ENCODE measurements around the gene KLF15.

The KLF15 gene

GRCh38 chr3:126329927-126330725, 27.1 kb downstream of the KLF15 start:
- no peak overlapping the region for H3K4me3 ChIP-seq (ENCODE audit: low read length)
- TF ChIP-seq, protein P1, sequence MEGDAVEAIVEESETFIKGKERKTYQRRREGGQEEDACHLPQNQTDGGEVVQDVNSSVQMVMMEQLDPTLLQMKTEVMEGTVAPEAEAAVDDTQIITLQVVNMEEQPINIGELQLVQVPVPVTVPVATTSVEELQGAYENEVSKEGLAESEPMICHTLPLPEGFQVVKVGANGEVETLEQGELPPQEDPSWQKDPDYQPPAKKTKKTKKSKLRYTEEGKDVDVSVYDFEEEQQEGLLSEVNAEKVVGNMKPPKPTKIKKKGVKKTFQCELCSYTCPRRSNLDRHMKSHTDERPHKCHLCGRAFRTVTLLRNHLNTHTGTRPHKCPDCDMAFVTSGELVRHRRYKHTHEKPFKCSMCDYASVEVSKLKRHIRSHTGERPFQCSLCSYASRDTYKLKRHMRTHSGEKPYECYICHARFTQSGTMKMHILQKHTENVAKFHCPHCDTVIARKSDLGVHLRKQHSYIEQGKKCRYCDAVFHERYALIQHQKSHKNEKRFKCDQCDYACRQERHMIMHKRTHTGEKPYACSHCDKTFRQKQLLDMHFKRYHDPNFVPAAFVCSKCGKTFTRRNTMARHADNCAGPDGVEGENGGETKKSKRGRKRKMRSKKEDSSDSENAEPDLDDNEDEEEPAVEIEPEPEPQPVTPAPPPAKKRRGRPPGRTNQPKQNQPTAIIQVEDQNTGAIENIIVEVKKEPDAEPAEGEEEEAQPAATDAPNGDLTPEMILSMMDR (conservative IDR thresholded peaks at IDR 0.05; ENCODE audit: low read length) = no peak
- DNase-seq (ENCODE audit: low read depth) = no peak

DNA sequence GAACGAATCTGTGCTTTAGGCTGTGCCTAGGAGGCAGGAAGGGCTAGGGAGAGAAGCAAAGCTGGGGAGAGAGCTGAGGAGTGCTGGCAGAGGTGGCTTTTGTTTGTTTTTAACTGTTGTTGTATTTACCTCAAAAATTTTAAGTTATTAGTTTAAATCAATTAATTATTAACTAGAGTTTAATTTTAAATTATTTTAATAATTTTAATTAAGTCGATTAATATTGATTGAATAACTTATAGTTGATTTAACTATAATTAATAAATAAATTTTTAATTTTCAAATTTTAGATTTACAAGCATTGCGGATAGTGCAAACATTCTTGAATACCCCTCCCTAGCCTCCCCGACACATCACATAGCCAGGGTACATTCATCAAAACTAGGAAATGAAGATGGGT, 30.6 kb downstream of the KLF15 start:
- DNase-seq (ENCODE audit: low read depth) = no peak
- TF ChIP-seq, protein P1 (conservative IDR thresholded peaks at IDR 0.05; ENCODE audit: low read length) = no peak
- no peak overlapping the region for H3K4me3 ChIP-seq (ENCODE audit: low read length)

DNA sequence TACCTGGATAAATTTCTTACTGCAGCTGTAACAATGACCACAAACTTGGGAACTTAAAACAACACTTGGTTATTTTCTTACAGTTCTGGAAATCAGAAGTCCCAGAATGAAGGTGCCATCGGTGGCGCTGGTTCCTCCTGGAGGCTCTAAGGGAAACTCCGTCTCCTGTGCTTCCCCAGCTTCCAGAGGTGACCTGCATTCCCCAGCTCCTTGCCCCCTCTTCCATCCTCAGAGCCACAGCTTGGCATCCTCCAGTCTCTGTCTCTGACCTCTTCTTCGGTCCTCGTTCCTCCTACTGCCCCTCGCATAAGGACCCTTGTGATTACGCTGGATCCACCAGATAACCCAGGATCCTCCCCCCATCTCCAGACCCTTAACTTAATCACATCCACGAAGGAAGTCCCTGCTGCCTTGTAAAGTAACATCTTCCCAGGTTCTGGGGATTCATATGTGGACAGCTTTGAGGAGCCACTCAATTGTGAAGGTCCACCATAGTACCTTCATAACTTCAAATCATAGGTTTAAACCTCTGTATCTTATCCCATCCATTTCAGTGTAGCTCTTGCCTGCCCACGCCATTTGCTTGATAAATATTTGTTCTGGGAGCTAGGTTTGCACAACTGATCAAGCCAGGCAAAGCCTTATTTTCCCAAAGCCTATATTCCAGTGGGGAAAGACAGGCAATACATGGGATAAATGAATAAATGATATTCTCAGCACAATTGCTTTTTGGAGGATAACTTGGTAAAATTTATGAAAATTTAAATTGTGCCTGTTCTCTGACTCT, 34.8 kb downstream of the KLF15 start:
- TF ChIP-seq, protein P1 (conservative IDR thresholded peaks at IDR 0.05; ENCODE audit: low read length) = no peak
- DNase-seq (ENCODE audit: low read depth) = no peak
- H3K4me3 ChIP-seq (ENCODE audit: low read length) = no peak overlapping the region

DNA sequence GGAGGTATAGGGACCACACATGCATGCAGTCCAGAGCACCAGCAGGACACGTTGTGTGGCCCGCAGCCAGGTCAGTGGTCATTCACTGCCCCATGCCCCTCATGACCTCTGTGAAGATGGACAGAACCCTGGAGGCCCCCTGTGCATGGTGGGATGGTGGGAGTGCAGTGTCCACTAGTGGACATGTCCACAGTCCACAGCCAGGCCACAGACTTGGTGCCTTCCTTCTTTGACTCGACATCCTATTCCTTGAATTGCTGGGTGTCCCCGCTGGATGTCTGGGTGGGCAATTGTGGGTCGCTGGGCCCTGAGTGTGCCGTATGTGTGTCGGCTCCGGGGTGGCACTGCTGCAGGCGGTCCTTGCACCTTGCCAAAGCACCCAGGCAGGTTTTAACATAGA, 35.7 kb downstream of the KLF15 start:
- TF ChIP-seq, protein P1 (conservative IDR thresholded peaks at IDR 0.05; ENCODE audit: low read length) = no peak
- DNase-seq (ENCODE audit: low read depth) = no peak
- H3K4me3 ChIP-seq (ENCODE audit: low read length) = no peak overlapping the region

- TF ChIP-seq, protein P1 (conservative IDR thresholded peaks at IDR 0.05; ENCODE audit: low read length) = no peak
- no peak overlapping the region for H3K4me3 ChIP-seq (ENCODE audit: low read length)
- no peak for DNase-seq (ENCODE audit: low read depth)
These were observed 36.5 kb downstream of the KLF15 start for GRCh38 chr3:126320517-126321293.

DNA sequence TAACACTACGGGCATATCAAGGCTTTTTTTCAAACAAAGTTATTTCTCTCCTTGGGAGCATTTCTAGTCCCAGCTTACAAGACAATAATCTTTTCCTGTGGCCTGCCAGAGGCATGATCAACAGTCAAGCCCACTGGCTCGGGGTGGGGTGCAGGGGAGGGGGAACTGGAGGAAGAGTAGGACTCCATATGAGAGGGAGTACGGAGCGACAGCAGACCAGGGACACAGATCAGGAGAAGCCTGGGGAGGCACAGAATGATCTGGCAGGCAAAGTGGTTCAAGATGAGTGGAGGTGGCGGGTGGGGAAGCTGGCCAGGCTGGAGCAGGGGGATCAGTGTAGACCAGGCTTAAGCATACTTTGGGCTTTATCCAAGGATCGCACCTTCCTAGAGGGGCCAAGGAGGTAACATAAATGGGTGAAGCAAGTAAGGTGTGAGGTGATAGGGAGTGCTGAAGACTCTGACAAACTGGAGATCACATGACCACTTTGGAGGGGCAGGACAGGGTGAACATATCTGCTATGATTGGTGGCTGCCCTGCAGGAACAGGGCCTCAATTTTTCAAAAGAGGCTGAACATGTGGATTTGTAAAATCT, 37.4 kb downstream of the KLF15 start:
- no peak overlapping the region for H3K4me3 ChIP-seq (ENCODE audit: low read length)
- DNase-seq (ENCODE audit: low read depth) = no peak
- TF ChIP-seq, protein P1 (conservative IDR thresholded peaks at IDR 0.05; ENCODE audit: low read length) = no peak

All from AG10803 (cell line).